GM03348 (cell line): ENCODE results near the gene CTSE.
"Not testable (repeated sequence)": the region's sequence is repeated elsewhere in the genome, so short reads cannot be mapped to it uniquely, and the experiment has no call there.

ENCODE experiments used
- DNase-seq: peaks from one replicate; pipeline ENCODE4 v3.0.0; 2012; ENCODE audit warnings: low spot score

CTSE gene

DNA sequence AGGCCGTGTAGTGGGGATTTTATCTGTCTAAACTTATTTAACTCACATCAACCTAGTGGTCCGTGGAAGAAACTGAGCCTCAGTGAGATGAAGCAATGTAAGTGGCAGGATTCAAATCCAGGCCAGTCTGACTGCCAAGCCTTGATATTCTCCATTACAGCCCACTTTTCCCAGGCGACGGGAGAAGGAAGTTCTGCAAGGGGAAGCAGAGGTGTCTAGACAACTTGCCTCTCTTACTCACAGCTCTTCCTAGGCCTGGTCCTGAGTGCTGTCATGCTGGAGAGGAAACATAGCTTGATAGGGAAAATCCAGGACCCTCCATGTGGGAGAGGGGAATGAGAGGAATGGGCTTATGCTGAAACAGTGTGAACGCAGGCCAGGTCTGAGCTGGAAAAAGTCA is 9.1 kb downstream of the CTSE start:
- no peak for DNase-seq

DNA sequence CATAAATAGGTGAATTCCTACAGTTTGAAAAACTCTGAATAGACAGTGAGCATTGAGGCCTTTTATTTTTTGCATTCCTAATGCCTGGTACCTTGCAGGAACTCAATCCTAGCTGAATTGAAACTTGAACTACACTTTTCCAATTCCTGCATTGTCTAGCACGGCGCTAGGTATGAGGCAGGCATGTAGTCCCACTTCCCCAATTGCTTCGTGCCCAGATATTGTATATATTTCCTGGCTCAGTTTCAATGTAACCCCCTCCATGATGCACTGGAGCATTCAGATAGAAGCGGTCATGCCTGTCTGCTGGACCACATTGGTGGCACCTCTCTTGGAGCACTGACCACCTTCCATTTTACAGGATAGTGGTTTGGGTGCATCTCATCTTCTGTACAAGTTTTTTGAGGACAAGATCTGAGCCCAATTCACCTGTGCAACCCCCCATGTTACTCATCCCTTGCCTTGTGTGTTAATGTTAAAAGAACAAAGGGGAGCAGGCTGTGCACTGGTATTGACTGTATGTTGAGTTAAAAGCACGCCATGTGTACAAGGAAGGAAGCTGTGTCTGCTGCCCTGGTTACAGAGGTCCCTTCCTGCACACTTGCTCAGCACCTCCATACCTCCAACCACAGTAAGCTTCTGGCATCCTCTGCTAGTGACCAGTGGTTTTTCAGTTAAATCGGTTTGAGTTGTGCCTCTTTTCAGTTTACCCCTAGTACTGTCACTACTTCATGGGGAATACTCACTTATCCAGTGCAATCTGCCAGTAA is 10.5 kb downstream of the CTSE start:
- no peak for DNase-seq

DNA sequence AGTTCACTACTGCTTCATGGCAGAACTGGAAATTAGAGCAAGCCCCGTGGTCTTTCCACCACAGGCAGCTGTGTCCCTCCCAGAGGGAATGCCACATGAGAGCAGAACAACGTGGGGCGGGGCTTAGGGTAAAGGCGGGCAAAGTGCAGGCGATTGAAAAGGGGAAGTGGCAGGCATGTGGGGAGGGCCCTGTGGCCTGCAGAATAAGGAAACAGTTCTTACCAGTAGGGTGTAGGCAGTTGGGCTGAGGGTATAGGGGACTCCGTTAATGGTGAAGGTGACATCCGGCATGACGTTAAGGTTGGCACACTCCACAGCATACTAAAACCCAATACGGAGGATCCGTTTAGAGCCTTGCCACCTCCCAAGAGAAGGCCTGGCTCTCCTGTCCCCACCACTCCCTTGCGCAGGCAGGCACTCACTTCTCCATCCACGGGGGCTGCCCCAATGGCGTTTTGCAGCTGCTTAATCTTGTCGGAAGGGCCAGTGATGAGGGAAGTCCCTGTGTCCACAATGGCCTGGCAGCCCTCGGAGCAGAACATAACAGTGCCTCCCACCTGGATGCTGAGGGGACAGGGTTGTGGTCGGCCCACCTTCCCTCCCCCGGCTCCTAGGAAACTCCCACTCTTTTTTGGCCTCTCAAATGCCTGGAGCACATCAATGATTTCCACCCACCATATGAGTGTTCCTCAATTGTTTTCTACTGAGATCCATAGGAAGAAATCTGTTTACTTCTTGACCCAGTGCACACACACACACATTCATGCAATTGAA is 11.4 kb downstream of the CTSE start:
- no peak for DNase-seq

DNA sequence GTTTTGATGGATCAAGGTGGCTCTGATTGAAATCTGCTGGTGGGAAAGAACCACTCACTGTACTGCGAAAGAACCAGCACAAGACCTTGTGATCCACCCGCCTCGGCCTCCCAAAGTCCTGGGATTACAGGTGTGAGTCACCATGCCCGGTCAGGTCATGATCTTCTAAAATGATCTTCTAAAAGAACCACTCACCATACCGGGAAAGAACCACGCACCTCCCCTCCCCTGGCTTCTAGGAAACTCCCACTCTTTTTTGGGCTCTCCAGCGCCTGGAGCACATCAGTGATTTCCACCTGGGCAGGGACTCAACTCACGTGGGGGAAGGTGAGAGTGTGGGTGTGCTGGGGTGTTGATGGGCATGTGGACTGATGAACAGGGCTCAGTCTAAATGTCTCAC is 12.6 kb downstream of the CTSE start:
- DNase-seq = no peak

DNA sequence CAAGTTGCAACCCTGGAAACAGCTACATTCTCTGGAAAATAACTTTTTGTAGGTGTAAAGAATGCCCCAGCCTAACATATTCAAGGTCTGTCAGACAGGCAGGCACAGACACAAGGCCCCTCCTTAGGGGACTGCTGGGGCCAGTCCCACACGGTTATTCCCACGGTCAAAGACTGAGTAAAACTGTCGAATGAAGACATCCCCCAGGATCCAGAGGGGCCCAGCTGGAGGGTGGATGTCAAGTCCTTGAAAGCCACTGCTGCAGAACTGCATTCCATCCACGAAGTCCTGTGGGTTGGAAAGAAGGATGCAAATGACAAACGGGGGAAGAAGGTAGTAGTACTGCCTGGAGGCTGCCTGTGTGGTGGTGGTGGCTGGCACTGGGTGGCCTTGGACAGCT is 13.6 kb downstream of the CTSE start:
- DNase-seq = no peak

DNA sequence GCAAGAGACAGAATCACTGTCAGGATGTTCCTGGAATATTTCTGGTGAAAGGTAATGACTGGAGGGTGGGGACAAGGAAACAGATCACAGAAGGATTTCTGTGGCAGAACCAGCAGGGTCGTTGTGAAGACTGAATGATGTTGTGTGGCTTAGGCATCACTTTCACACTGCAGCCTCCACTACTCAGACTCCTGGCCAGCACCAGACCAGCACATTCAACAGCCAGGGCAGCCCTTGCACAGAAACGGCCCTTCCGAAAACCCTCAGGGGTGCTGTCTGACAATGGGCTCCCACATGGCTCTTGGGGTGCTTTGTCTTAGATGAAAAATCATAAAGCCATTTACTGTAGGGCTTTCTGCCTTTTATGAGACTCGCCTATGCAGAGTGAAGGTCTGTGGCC is 16.7 kb downstream of the CTSE start:
- no peak for DNase-seq

DNA sequence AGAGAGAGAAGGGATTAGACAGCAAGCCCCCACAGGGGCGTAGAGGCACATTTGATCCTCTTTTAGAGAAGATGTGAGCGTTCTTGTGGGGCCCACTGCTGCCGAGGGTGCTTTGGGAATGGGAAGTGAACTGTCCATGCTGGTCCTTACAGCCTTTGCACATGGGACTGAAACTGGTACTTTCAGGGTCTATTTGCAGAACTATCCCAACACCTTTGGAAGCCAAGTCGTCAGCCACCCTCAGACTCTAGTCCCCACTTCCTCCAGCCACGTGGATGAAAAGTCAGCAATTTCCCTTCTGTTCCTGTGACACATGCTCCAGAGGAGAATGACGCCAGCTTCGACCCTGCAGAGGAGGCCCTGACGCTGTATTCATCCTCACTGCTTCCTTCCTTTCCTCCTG is 17.9 kb downstream of the CTSE start:
- no peak for DNase-seq

DNA sequence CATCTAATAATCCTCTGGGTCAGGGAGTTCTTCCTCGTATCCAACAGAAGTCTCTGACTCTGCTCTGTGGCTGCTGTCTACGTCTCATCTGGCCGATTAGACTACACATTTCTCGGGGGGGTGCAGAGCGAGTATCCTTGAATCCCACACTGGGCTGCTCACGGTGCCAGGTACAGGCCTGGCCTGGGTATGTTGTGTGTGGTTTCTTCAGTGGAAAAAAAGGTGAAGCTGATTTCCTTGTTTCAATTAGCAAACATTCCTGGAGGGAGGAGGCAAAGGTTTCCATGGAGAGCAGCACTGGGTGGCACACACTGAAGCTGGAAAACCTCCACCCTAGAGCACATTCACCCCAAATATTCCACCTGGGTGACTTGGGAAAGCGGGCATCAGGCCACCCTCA is 18.5 kb downstream of the CTSE start:
- no peak for DNase-seq

DNA sequence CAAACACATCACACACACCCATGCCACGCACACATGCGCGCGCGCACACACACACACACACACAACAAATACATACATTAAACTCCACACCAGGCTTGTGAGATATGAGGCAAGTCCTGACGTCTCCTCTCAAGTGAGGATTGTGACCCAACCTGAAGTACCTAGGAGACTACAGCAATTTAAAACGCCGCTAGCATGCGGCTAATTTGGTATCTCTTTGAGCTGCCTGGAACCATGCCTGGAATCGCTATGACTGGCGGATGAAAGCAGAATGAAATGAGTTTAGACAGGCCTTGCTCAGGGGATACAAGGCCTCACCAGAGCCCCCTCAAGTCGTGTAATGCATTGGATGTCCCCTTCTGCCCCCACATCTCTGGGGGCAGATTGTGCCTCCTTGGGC is 18.9 kb downstream of the CTSE start:
- DNase-seq = no peak

DNA sequence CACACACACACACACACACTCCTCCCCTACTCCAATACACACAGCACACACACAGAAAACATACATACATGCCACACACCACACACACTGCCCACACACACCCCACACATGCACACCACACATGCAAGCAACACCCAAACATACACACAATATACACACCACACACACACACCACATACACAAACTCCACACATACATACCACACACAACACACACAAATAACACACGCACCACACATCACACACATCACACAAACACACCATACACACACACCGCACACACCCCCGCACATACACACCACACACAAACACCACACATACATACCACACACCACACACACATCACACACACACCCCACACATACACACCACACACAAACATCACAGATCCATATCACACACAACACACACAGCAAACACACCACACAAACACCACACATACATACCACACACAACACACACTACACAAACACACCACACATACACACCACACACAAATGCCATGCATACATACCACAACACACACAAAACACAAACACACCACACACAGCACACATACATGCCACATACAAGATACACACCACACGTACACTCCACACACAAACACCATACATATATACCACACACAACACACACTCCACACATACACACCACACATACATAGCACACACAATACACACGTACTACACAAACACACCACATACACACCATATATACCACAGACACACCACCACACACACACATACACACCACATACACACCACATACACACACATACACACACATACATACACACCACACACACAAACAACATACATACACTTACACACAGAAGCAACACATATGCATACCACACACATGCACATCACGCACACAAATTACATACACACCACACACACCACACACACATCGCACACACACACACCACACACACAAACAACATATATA is 19.6 kb downstream of the CTSE start:
- no peak for DNase-seq

DNA sequence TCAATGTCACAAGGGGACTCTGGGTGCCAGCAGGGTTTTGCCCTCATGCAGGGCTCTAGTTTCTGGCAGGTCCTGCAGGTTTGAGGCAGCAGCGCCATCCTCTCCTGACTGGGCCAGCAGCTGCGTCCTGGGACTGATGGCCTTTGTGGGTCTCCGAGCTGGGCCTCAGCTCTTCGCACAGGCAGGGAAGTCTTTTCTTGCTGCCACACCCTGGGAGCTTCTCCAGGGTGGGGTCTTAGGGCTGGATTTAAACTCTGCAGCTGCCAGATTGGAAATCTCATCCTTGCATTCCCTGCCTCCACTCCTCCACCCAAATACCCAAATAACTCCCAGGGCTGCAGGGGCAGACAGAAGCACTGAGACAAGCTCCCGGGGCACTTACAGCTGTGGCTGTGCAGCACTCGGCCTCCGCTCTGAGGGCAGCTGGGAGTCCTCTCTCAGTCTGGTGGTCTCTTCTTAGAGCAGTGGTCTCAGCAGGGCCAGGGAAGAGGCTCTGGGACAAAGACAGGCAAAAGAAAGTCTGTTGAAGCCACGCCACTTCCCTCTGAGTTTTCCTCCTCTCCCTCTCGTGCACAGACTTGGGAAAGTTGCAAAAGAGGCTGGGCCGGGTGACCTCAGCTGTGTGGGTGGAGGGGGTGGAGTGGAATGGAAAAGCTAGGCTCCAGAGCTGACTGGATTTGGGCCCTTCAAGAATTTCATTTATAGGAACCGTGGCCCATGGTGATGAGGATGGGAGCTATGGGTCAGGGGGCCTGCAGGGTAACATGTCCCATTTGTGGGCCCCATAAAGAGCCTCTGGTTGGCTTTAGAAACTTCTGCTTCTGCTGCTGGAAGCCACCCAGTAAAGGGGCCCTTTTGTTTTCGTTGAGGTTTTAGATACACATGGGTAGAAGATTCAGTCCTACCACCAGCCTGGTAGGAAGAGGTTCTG is 20.6 kb downstream of the CTSE start, which contains the start of gene RAB7B:
RAB7B (minus strand) TSS at position 525 of the 931 bp plus-strand sequence. CDS start 9,260 bp downstream, outside the sequence.
- peak; percentile 90 for DNase-seq

DNA sequence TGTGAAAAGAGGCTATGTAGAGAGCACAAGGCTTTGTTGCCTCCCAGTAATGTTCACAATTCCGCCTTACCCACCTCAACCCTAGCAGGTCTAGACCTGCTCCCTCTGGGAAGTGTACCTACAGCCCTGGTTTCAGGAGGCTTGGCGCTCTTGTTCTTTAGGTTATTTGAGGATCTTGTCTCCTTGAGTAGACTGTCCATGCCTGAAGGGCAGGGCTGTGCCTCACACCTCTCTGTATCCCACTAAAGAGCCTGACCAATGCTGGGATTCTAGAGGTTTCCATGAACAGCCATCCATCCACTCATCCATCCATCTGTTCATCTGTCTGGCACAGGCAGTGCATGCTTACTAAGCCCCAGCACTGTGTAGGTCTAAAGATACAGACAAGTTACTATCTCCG is 21.5 kb downstream of the CTSE start:
- DNase-seq = no peak

DNA sequence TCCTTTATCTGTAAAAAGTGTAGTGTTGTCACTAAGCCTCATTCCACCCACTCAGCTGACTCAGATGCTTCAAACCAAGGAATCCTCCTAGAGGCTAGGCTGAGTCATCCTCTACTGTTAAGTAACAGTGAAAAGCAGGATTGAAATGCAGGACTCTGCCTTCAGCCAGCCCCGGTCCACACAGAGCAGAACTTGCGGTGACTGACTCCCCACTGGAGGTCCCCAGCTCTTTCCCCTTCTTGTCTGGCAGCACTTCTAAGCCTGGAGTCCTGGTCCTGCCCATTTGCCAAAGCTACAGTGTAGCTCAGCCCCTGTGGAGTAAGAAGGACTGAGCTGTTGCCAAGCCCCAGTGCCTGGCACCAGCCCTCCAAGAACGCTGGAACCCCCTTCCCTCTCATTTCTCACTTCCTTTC is 22.2 kb downstream of the CTSE start:
- peak; percentile 94 for DNase-seq

DNA sequence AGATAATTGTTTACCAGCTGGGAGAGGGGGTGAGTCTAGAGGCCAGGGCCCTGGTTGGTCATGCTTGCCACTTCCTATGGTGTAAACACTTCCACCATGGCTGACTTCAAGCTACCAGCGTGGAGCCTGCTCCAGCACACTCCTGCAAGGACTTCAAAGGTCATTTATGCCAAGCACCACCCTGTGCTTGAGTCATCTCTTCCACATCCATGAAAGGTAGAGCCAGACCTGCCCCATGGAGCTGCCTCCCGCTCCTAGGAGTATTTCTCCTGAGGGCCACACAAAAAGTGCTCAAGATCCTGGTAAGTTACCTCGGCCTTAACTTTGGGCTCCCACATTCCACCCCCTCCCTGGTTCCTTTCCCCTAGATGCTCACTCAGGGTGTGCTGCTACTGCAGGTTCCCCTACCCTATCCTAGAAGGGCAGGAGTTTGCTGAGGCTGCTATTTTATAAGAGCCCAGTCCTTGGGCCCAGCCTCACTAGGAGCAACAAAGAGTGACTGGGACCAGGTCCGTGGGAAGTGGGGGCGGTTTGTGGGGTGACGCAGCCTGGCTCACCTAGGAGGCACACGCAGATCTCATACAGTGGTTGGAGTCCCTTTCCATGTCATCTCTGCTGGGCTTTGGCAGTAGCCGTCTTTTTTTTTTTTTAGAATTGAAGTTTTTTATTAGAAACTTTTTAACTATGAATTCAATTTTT is 22.9 kb downstream of the CTSE start:
- DNase-seq = peak; percentile 36

DNA sequence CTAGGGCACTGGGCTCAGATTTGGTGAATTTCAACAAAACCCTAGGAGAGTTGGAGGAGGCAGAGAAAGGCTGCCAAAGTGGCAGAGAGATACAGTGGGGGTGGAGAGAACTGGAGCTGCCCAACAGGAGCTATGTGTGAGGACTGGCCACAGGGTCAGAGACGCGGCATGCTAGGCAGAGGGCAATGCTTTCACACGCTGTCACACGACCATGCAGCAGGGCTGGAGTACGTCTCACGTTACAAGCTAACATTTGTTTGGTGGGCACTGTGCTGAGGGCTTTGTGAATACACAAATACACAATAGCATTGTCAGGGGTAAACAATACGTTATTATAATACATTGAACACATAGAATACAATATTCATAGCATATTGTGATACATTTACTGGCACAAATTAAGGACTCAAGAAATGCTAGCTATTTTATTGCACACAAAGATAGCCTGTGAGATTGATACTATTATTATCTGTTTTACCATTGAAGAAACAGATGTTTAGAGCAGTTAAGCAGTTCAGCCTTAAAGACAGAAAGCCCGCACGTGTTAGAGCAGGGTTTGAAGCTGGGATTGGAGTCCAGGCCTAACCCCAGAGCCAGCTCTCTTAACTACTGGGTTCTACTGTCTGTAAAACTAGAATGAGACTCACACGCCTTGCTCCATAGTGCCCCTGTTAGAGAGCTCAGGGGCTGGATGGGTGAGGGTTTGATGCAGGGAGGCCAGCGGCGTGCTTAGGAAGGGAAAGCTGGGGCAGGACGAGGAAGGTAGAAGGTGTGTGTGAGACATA is 25.0 kb downstream of the CTSE start:
- no peak for DNase-seq

DNA sequence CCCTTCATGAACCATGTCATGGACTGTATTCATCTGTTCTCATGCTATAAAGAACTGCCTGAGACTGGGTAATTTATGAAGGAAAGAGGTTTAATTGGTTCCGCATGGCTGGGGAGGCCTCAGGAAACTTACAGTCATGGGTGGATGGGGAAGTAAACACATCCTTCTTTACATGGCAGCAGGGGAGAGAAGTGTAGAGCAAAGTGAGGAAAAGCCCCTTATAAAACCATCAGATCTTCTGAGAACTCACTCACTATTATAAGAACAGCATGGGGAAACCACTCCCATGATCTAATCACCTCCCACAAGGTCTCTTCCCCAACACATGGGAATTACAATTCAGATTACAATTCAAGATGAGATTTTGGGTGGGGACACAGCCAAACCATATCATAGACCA is 27.1 kb downstream of the CTSE start:
- not testable (repeated sequence) for DNase-seq

DNA sequence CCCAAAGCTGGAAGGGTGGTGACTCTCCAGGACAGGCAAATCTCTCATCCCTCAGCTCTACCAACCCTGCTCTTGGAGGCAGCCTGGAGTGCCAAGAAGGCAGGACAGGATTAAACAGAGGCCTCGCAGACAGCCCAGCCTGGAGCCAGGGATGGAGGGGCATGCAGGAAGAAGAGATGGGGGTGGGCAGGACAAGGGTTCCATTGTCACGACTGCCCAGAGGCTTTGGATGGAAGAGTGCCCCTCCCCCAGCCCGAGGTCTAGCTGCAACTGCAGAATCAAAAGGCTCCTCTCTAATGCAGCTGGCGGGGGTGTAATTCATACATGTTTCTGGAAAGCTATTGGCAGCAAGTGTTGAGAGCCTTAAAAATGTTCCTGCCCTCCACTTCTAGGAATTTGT is 29.3 kb downstream of the CTSE start:
- DNase-seq = no peak

DNA sequence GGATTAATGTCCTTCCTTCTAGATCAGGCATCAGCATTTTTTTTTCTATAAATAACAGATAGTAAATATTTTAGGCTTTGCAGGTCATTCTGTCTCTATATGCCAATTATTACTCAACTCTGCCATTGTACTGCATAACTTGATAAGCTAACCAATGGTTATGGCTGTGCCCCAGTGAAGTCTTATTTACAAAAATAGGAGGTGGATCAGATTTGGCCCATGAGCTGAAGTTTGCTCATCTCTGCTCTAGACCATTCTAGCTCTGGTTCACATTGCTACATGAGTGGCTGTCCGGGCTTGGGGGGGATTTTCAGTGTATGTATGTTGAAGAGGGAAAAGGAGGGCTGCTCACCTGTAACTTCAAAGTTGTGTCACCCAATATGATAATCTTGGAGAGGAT is 30.6 kb downstream of the CTSE start:
- no peak for DNase-seq

DNA sequence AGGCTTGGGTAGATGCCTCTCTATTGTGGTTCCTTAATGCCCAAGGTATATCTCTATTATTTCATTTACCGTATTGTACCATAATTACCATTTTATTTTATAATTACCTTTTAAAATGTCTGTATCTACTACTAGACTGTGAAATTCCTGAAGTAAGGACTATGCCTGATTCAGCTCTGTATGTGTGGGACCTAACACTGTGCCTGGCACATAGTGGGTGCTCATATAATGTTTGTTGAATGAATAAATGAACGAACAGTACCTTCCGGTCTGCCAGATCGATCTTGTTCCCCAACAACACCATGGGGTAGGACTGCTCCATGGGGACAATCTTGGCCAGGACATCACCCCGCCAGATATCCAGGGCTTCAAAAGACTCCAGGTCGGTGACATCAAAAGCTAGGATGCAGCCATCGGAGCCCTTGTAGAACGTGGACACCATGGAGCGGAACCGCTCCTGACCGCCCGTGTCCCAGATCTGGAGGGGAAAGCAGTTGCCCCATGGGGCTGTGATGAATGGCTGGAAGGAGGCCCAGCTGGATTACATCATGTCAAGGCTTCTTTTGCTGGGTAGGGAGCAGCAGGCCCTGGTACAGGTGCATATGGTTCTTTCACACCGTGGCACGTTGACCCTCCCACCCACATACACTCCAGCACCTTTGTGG is 31.3 kb downstream of the CTSE start:
- no peak for DNase-seq
